OCI-LY3 (cell line): ENCODE results near the gene LRRC57.

ENCODE experiments used
- CTCF ChIP-seq: fragments of 200-600, 300-600 bp; sonication (generic); IDR thresholded peaks from 2 replicates; pipeline ENCODE4 v1.5.1; 2014; ENCODE audit warnings: antibody characterized with exemption, low read length, low read depth
- EZH2phosphoT487 ChIP-seq: fragments of 200-600 bp; shearing (Covaris generic); IDR thresholded peaks from 2 replicates; pipeline ENCODE4 v1.6.1; 2018; ENCODE audit warnings: antibody characterized with exemption, mixed run types, low read depth

GRCh38 chr15:42507514-42507913 lies 41.1 kb downstream of the LRRC57 start:
- no peak for TF ChIP-seq CTCF
- no peak for TF ChIP-seq EZH2phosphoT487
